H1 (cell line): ENCODE measurements around the gene SLAMF6. TPM values are rescaled to one million over a fixed set of nuclear protein-coding genes. Genes with fewer than 3 reads are reported as not detected.

Experiments
- CTCF ChIA-PET: fragments of 300-600 bp; sonication (Branson Sonifier 250); formaldehyde crosslinking; loops from one replicate; lab custom pipeline; 2021; ENCODE audit not compliant: partially characterized antibody; lab: Charles Lee
- POLR2A ChIA-PET: fragments of 300-600 bp; sonication (Branson Sonifier 250); formaldehyde crosslinking; loops from one replicate; lab custom pipeline; 2021; ENCODE audit warnings: inconsistent platforms; ENCODE audit not compliant: partially characterized antibody; lab: Charles Lee
- DNase-seq, 2 experiments: peaks; one replicate each; pipeline versions ENCODE4 v3.0.0 to v3.0.0-alpha.2; 2010 to 2022; ENCODE audit warnings: low spot score in 2 of 2, low read depth in 1 of 2, mixed read lengths in 1 of 2
- FAIRE-seq: peaks from 2 replicates; lab custom pipeline; 2011; peaks lifted over from hg19 to GRCh38; lab: Jason Lieb, UNC
- H2AFZ ChIP-seq: 2 replicates; pipeline ENCODE4 v1.8.1; 2012; ENCODE audit warnings: low read length, inconsistent platforms
- H2AK5ac ChIP-seq: 2 replicates; pipeline ENCODE4 v1.6.1; 2013; ENCODE audit warnings: low read depth, low read length
- H2BK120ac ChIP-seq: replicated peaks from 2 replicates; pipeline ENCODE3; 2013; ENCODE audit warnings: low read depth, low read length, inconsistent platforms
- H2BK12ac ChIP-seq: 2 replicates; pipeline ENCODE4 v1.6.1; 2013; ENCODE audit warnings: low read depth, low read length
- H2BK15ac ChIP-seq: 2 replicates; pipeline ENCODE4 v1.6.1; 2013; ENCODE audit warnings: low read length
- H2BK20ac ChIP-seq: 2 replicates; pipeline ENCODE4 v1.6.1; 2013; ENCODE audit warnings: low read length
- H2BK5ac ChIP-seq: 2 replicates; pipeline ENCODE4 v1.6.1; 2013; ENCODE audit warnings: low read depth, low read length
- H3K14ac ChIP-seq: 2 replicates; pipeline ENCODE4 v1.6.1; 2013; ENCODE audit warnings: inconsistent platforms; ENCODE audit not compliant: insufficient read length
- H3K18ac ChIP-seq: 2 replicates; pipeline ENCODE4 v1.6.1; 2013; ENCODE audit warnings: low read length; ENCODE audit errors: extremely low read depth
- H3K23ac ChIP-seq: 2 replicates; pipeline ENCODE4 v1.6.1; 2013; ENCODE audit warnings: inconsistent platforms; ENCODE audit not compliant: insufficient read length
- H3K23me2 ChIP-seq: 2 replicates; pipeline ENCODE4 v1.6.1; 2013; ENCODE audit warnings: low read depth, low read length
- H3K27ac ChIP-seq: 2 replicates; pipeline ENCODE4 v1.6.1; 2011; ENCODE audit warnings: low read depth, low read length, inconsistent platforms
- H3K27me3 ChIP-seq, 4 experiments: replicated peaks in 1 of 4; 1 replicate in 1 of 4; 2 replicates in 3 of 4; pipeline versions ENCODE4 v1.6.1 to v1.8.1; 2011 to 2013; ENCODE audit warnings: low read length in 3 of 4, mild to moderate bottlenecking in 3 of 4, inconsistent platforms in 2 of 4, mixed read lengths in 2 of 4, moderate library complexity in 1 of 4; ENCODE audit not compliant: control insufficient read depth in 3 of 4, insufficient read depth in 3 of 4; ENCODE audit errors: extremely low read depth in 1 of 4
- H3K36me3 ChIP-seq, 4 experiments: 2 replicates each; pipeline versions ENCODE4 v1.6.1 to v1.8.1; 2011 to 2013; ENCODE audit warnings: mild to moderate bottlenecking in 4 of 4, low read length in 3 of 4, moderate library complexity in 2 of 4, control low read depth in 1 of 4, inconsistent platforms in 1 of 4; ENCODE audit not compliant: insufficient read depth in 4 of 4, control insufficient read depth in 2 of 4
- H3K4ac ChIP-seq: replicated peaks from 2 replicates; pipeline ENCODE3; 2013; ENCODE audit warnings: low read length, low read depth, mixed read lengths, inconsistent platforms; ENCODE audit not compliant: insufficient read length
- H3K4me1 ChIP-seq, 4 experiments: replicated peaks in 1 of 4; 1 replicate in 1 of 4; 2 replicates in 3 of 4; pipeline versions ENCODE4 v1.6.1 to v1.8.1; 2011 to 2013; ENCODE audit warnings: low read length in 3 of 4, inconsistent platforms in 2 of 4, mixed read lengths in 1 of 4; ENCODE audit not compliant: insufficient read depth in 4 of 4, control insufficient read depth in 3 of 4
- H3K4me2 ChIP-seq, 2 experiments: 2 replicates each; pipeline versions ENCODE4 v1.6.1 to v1.8.1; 2011 to 2013; ENCODE audit warnings: low read depth in 2 of 2, low read length in 2 of 2, control low read depth in 1 of 2, inconsistent platforms in 1 of 2, mild to moderate bottlenecking in 1 of 2; ENCODE audit not compliant: insufficient read depth in 1 of 2
- H3K4me3 ChIP-seq, 4 experiments: fragments of 200-600, 300-600 bp in 1 of 4; sonication (generic), shearing (Covaris generic), sonication (Bioruptor Twin) in 1 of 4; 2 replicates each; pipeline versions ENCODE4 v1.5.1 to v1.8.1; 2011 to 2016; ENCODE audit warnings: low read length in 4 of 4, low read depth in 3 of 4, control low read depth in 2 of 4, inconsistent platforms in 2 of 4, mild to moderate bottlenecking in 2 of 4, mixed read lengths in 1 of 4, moderate library complexity in 1 of 4; ENCODE audit not compliant: insufficient read depth in 2 of 4; ENCODE audit errors: extremely low read depth in 1 of 4
- H3K56ac ChIP-seq: replicated peaks from 2 replicates; pipeline ENCODE3; 2013; ENCODE audit warnings: low read depth, mild to moderate bottlenecking, mixed read lengths, low read length, inconsistent platforms; ENCODE audit not compliant: insufficient read length
- H3K79me1 ChIP-seq: 2 replicates; pipeline ENCODE4 v1.6.1; 2013; ENCODE audit warnings: low read depth, low read length, control low read depth
- H3K79me2 ChIP-seq, 2 experiments: 2 replicates each; pipeline versions ENCODE4 v1.6.1 to v1.8.1; 2012 to 2013; ENCODE audit warnings: low read length in 2 of 2, mild to moderate bottlenecking in 2 of 2, inconsistent platforms in 1 of 2; ENCODE audit not compliant: insufficient read depth in 2 of 2, control insufficient read depth in 1 of 2
- H3K9ac ChIP-seq, 4 experiments: replicated peaks in 1 of 4; 1 replicate in 1 of 4; 2 replicates in 3 of 4; pipeline versions ENCODE4 v1.6.1 to v1.8.1; 2011 to 2013; ENCODE audit warnings: low read depth in 3 of 4, low read length in 3 of 4, control low read depth in 2 of 4, mild to moderate bottlenecking in 2 of 4, moderate library complexity in 2 of 4, inconsistent platforms in 1 of 4; ENCODE audit errors: extremely low read depth in 1 of 4
- H3K9me3 ChIP-seq, 2 experiments: 2 replicates each; pipeline versions ENCODE4 v1.6.1 to v1.8.1; 2012 to 2013; ENCODE audit warnings: mild to moderate bottlenecking in 2 of 2, moderate library complexity in 2 of 2, control low read depth in 1 of 2, inconsistent platforms in 1 of 2, low read depth in 1 of 2, low read length in 1 of 2, mixed read lengths in 1 of 2; ENCODE audit not compliant: insufficient read depth in 2 of 2
- H4K20me1 ChIP-seq, 2 experiments: replicated peaks in 1 of 2; 2 replicates each; pipeline versions ENCODE3 to v1.8.1; 2011 to 2013; ENCODE audit warnings: inconsistent platforms in 2 of 2, low read length in 2 of 2, mild to moderate bottlenecking in 1 of 2; ENCODE audit not compliant: insufficient read depth in 2 of 2, control insufficient read depth in 1 of 2
- H4K5ac ChIP-seq: 2 replicates; pipeline ENCODE4 v1.6.1; 2013; ENCODE audit warnings: low read length, low read depth, mixed read lengths, inconsistent platforms; ENCODE audit not compliant: insufficient read length
- H4K8ac ChIP-seq: 2 replicates; pipeline ENCODE4 v1.8.0; 2013; ENCODE audit warnings: mild to moderate bottlenecking, moderate library complexity, low read length, inconsistent platforms; ENCODE audit not compliant: insufficient read depth; ENCODE audit errors: extremely low read depth
- H4K91ac ChIP-seq: replicated peaks from 2 replicates; pipeline ENCODE3; 2013; ENCODE audit warnings: low read length, mixed read lengths, inconsistent platforms; ENCODE audit not compliant: insufficient read length
- HDAC6 ChIP-seq: IDR thresholded peaks from one replicate; pipeline ENCODE4 v1.7.1; 2012; ENCODE audit warnings: low read depth, mild to moderate bottlenecking, inconsistent platforms, low read length, moderate library complexity
- RAD21 ChIP-seq, 2 experiments: IDR thresholded peaks in 1 of 2; conservative IDR thresholded peaks in 1 of 2; 2 replicates each; pipeline ENCODE4 v1.6.1; 2011; ENCODE audit warnings: low read depth in 2 of 2, low read length in 2 of 2, improper control_type of control experiment in 1 of 2, inconsistent platforms in 1 of 2, mild to moderate bottlenecking in 1 of 2, moderate library complexity in 1 of 2
- RFX5 ChIP-seq: IDR thresholded peaks from 2 replicates; pipeline ENCODE4 v1.6.1; 2011; ENCODE audit warnings: low read depth, low read length, improper control_type of control experiment, borderline replicate concordance
- TAF1 ChIP-seq: IDR thresholded peaks from 2 replicates; pipeline ENCODE4 v1.6.1; 2011; ENCODE audit warnings: mild to moderate bottlenecking, low read depth, low read length
- polyA plus RNA-seq, 7 experiments: library from polyadenylated mRNA; depleted of rRNA in 3 of 7; stranded (reverse) in 5 of 7; unstranded in 2 of 7; fragments of >200 nt in 5 of 7; fragments of 200-250 nt in 2 of 7; gene quantifications; 1 replicate in 5 of 7; 2 replicates in 1 of 7; 4 replicates in 1 of 7; pipeline versions ENCODE4 v1.2.1 to v1.2.3, GENCODE V29; 2011 to 2013; ENCODE audit warnings: missing spikeins in 2 of 7, mixed read lengths in 2 of 7
- total RNA-seq: library from RNA; stranded (reverse); fragmentation: NEBNext Ultra II Directional; extraction: Animal tissue kit (Norgen Biotek cat#: 25700); gene quantifications from 2 replicates; pipeline ENCODE4 v1.2.1, GENCODE V29; 2021

SLAMF6 gene
- total and polyA plus RNA-seq, 2 of the 8 experiments (the other 6 are each of a cell fraction or from before 2014, with no cell fraction given), result not detected

DNA sequence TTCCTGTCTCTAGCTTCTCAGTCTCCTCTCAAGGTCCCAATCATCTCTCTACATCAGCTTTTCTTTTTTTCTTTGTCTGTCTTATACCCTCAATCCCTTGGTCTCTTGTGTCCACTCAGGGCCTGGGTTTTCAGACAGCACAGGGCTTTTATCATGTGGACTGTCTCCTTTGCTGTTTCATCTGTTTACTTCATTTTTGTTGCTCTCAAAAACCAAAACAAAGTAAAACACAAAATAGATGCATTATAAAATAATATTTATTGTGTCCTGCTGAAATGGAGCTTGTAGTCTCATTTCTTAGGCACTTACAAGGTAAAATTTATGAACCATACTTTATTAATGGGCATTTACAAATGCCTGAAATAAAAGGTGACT lies 17.8 kb upstream of the SLAMF6 start:
- Histone ChIP-seq H2BK5ac (no peak overlapping the region), H4K20me1 (no peaks in the 10 kb centered on the region), H3K18ac (no peak overlapping the region), H3K79me1 (no peaks in the 10 kb centered on the region), H3K4me1 (no peaks in the 10 kb centered on the region), H3K4me2 (no peak overlapping the region), H2AFZ (no peak overlapping the region), H3K9ac (no peak overlapping the region), H3K36me3 (no peaks in the 10 kb centered on the region), H3K79me2 (no peaks in the 10 kb centered on the region), H3K23ac (no peak overlapping the region), H3K4ac (no peak overlapping the region), H3K27me3 (no peaks in the 10 kb centered on the region), H4K8ac (no peak overlapping the region), H3K4me3 (no peak overlapping the region), H2BK20ac (no peak overlapping the region), H4K5ac (no peak overlapping the region), H2BK15ac (no peak overlapping the region), H2BK120ac (no peak overlapping the region), H2BK12ac (no peak overlapping the region), H4K91ac (no peak overlapping the region), H2AK5ac (no peak overlapping the region), H3K27ac (no peak overlapping the region), H3K14ac (no peak overlapping the region), H3K23me2 (no peaks in the 10 kb centered on the region), H3K56ac (no peak overlapping the region), H3K9me3 (no peaks in the 10 kb centered on the region)
- POLR2A ChIA-PET, result no interaction called here
- no peak for DNase-seq
- CTCF ChIA-PET, result interaction anchor here (0.8 to 1.8 kb wide), 8 partner anchors 9 to 134 kb away, joined by 3 to 9 read pairs (median 4); no protein-coding TSS in a partner anchor
- FAIRE-seq, result no peak
- TF ChIP-seq TAF1 (no peak), RAD21 (IDR thresholded peaks at IDR 0.05 in 1 of 2, conservative IDR thresholded peaks at IDR 0.05 in 1 of 2; ENCODE audit: low read depth in 2 of 2, low read length in 2 of 2) (no peak), RFX5 (no peak), HDAC6 (no peak)
